Body of pancreas (tissue), 4 donors: ENCODE data around the gene SPRED3.

Experiments
- CTCF ChIP-seq, 7 experiments: fragments of 450-650 bp in 4 of 7; fragments of 200-600 bp in 3 of 7; sonication (generic) in 3 of 7; IDR thresholded peaks; one replicate each; pipeline ENCODE4 v1.5.1; 2016 to 2019; ENCODE audit warnings: antibody characterized with exemption in 7 of 7
- POLR2A ChIP-seq, 3 donors: fragments of 450-650 bp; IDR thresholded peaks; one replicate each; pipeline ENCODE4 v1.6.1; 2016; ENCODE audit warnings: antibody characterized with exemption in 3 of 3, mild to moderate bottlenecking in 2 of 3

DNA sequence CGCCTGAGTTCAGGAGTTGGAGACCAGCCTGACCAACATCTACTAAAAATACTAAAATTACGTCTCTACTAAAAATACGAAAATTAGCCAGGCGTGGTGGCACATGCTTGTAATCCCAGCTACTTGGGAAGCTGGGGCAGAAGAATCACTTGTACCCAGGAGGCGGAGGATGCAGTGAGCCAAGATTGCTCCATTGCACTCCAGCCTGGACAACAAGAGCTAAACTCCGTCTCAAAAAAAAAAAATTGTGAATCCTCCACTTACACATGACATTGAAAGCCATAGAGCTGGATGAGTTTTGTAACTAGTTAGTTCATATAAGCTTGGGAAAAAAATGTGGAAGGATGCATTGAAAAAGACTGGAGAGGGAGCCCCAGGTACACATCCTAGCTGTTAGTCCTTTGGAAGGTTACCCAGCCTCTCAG lies 14.6 kb upstream of the SPRED3 start:
- no peak for TF ChIP-seq POLR2A (IDR thresholded peaks at IDR 0.05)
- TF ChIP-seq CTCF (IDR thresholded peaks at IDR 0.05) = no peak
